ENCODE measurements around the gene HBD. TPM values are rescaled to one million over a fixed set of nuclear protein-coding genes. Genes with fewer than 3 reads are reported as not detected.

HBD gene
- polyA plus RNA-seq, 2 of the 4 experiments (the other 2 are of a cell fraction): not detected

DNA sequence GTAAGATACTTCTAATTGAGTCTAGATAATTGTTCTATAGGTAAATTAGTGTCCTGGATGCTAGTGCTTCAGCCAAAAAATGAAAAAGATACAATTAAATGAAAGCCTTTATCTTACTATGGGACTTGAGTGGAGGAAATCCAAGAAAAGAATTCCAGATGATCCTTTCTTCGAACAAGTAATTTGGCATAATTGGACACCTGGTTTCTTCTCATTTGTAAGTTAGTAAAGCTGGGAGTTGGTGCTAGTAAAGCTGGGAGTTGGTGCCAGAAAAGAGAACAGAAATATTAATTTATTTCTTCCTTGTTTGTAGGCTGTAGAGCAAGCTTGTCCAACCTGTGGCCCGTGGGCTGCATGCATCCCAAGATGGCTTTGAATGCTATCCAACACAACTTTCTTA lies 46.1 kb downstream of the HBD start:
- FAIRE-seq: no peak

More for the DNA sequence above, 46.1 kb downstream of the HBD start:
- CTCF ChIA-PET: interaction anchor here (0.6 kb wide), 1 partner anchor 571 kb away, joined by 4 read pairs; no protein-coding TSS in a partner anchor
- WGBS (ENCODE audit: missing lambda C conversion rate): 0% methylated on average over 2 of the region's 2 CpGs
- no peaks in the 10 kb centered on the region for H3K9me3 ChIP-seq
- no peak overlapping the region for H3K4me2 ChIP-seq
- no peak overlapping the region for H3K4me3 ChIP-seq
- DNase-seq (ENCODE audit: low read depth in 1 of 2, low spot score in 1 of 2) (no peak), ATAC-seq (no peak)
- H3K27ac ChIP-seq: no peak overlapping the region
- POLR2A ChIA-PET: no interaction called here
- H3K4me1 ChIP-seq: no peaks in the 10 kb centered on the region
- TF ChIP-seq MAX (IDR thresholded peaks at IDR 0.05) (no peak), TP53 (CRISPR knock-in tag; IDR thresholded peaks at IDR 0.05) (no peak), RFX5 (IDR thresholded peaks at IDR 0.05) (no peak), EHMT2 (IDR thresholded peaks at IDR 0.05; ENCODE audit: low read depth) (no peak), FOXS1 (CRISPR knock-in tag; IDR thresholded peaks at IDR 0.05) (no peak), BCL3 (IDR thresholded peaks at IDR 0.05) (no peak)
- TF ChIP-seq, protein P1, sequence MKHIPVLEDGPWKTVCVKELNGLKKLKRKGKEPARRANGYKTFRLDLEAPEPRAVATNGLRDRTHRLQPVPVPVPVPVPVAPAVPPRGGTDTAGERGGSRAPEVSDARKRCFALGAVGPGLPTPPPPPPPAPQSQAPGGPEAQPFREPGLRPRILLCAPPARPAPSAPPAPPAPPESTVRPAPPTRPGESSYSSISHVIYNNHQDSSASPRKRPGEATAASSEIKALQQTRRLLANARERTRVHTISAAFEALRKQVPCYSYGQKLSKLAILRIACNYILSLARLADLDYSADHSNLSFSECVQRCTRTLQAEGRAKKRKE (CRISPR knock-in tag; IDR thresholded peaks at IDR 0.05; ENCODE audit: low read depth): no peak

Other genes starting within 250 kb of the HBD start
- gene OR51L1, start 239.6 kb downstream of the HBD start, polyA plus RNA-seq (2011; rRNA removed): not detected in 2 replicates
- not detected in 3 replicates for gene OR51L1, start 239.6 kb downstream of the HBD start, polyA plus RNA-seq (2017; fragmentation: RNase III; extraction: RNeasy Plus Mini Kit Qiagen cat#74134 plus additional on column Dnase treatment)
- not detected in 2 replicates for gene OR52J3, start 188.0 kb downstream of the HBD start, polyA plus RNA-seq (2011; rRNA removed)
- not detected in 3 replicates for gene OR52J3, start 188.0 kb downstream of the HBD start, polyA plus RNA-seq (2017; fragmentation: RNase III; extraction: RNeasy Plus Mini Kit Qiagen cat#74134 plus additional on column Dnase treatment)
- gene OR52E2, start 174.9 kb downstream of the HBD start, polyA plus RNA-seq (2011; rRNA removed): not detected in 2 replicates
- gene OR52E2, start 174.9 kb downstream of the HBD start, polyA plus RNA-seq (2017; fragmentation: RNase III; extraction: RNeasy Plus Mini Kit Qiagen cat#74134 plus additional on column Dnase treatment): not detected in 3 replicates
- not detected in 2 replicates for gene OR52E1, start 164.9 kb downstream of the HBD start, polyA plus RNA-seq (2011; rRNA removed)
- gene OR52E1, start 164.9 kb downstream of the HBD start, polyA plus RNA-seq (2017; fragmentation: RNase III; extraction: RNeasy Plus Mini Kit Qiagen cat#74134 plus additional on column Dnase treatment): not detected in 3 replicates
- gene OR52A5, start 96.1 kb downstream of the HBD start, polyA plus RNA-seq (2011; rRNA removed): not detected in 2 replicates
- gene OR52A5, start 96.1 kb downstream of the HBD start, polyA plus RNA-seq (2017; fragmentation: RNase III; extraction: RNeasy Plus Mini Kit Qiagen cat#74134 plus additional on column Dnase treatment): not detected in 3 replicates
- not detected in 2 replicates for gene OR52A1, start 79.7 kb downstream of the HBD start, polyA plus RNA-seq (2011; rRNA removed)
- not detected in 3 replicates for gene OR52A1, start 79.7 kb downstream of the HBD start, polyA plus RNA-seq (2017; fragmentation: RNase III; extraction: RNeasy Plus Mini Kit Qiagen cat#74134 plus additional on column Dnase treatment)
- gene OR51V1, start 33.8 kb downstream of the HBD start, polyA plus RNA-seq (2011; rRNA removed): not detected in 2 replicates
- not detected in 3 replicates for gene OR51V1, start 33.8 kb downstream of the HBD start, polyA plus RNA-seq (2017; fragmentation: RNase III; extraction: RNeasy Plus Mini Kit Qiagen cat#74134 plus additional on column Dnase treatment)
- 0.30 TPM in 1 of 2 replicates, not detected in the other for gene HBB, start 7.4 kb downstream of the HBD start, polyA plus RNA-seq (2011; rRNA removed)
- not detected in 3 replicates for gene HBB, start 7.4 kb downstream of the HBD start, polyA plus RNA-seq (2017; fragmentation: RNase III; extraction: RNeasy Plus Mini Kit Qiagen cat#74134 plus additional on column Dnase treatment)
- gene HBG1, start 15.4 kb upstream of the HBD start, polyA plus RNA-seq (2011; rRNA removed): not detected in 2 replicates
- not detected in 3 replicates for gene HBG1, start 15.4 kb upstream of the HBD start, polyA plus RNA-seq (2017; fragmentation: RNase III; extraction: RNeasy Plus Mini Kit Qiagen cat#74134 plus additional on column Dnase treatment)
- not detected in 2 replicates for gene HBG2, start 20.3 kb upstream of the HBD start, polyA plus RNA-seq (2011; rRNA removed)
- gene HBG2, start 20.3 kb upstream of the HBD start, polyA plus RNA-seq (2017; fragmentation: RNase III; extraction: RNeasy Plus Mini Kit Qiagen cat#74134 plus additional on column Dnase treatment): not detected in 3 replicates
- gene HBE1, start 35.5 kb upstream of the HBD start, polyA plus RNA-seq (2011; rRNA removed): 0.24 and 0.32 TPM in 2 replicates
- 0.10 TPM in 1 of 3 replicates, not detected in the others for gene HBE1, start 35.5 kb upstream of the HBD start, polyA plus RNA-seq (2017; fragmentation: RNase III; extraction: RNeasy Plus Mini Kit Qiagen cat#74134 plus additional on column Dnase treatment)
- 0.11 TPM in 1 of 2 replicates, not detected in the other for gene OR51B4, start 67.5 kb upstream of the HBD start, polyA plus RNA-seq (2011; rRNA removed)
- gene OR51B4, start 67.5 kb upstream of the HBD start, polyA plus RNA-seq (2017; fragmentation: RNase III; extraction: RNeasy Plus Mini Kit Qiagen cat#74134 plus additional on column Dnase treatment): not detected in 3 replicates
- gene OR51B2, start 89.8 kb upstream of the HBD start, polyA plus RNA-seq (2011; rRNA removed): not detected in 2 replicates
- gene OR51B2, start 89.8 kb upstream of the HBD start, polyA plus RNA-seq (2017; fragmentation: RNase III; extraction: RNeasy Plus Mini Kit Qiagen cat#74134 plus additional on column Dnase treatment): not detected in 3 replicates
- 0.09 and 0.19 TPM in 2 replicates for gene OR51B5, start 109.0 kb upstream of the HBD start, polyA plus RNA-seq (2011; rRNA removed)
- 0.06 to 0.10 TPM in 2 of 3 replicates, not detected in the other for gene OR51B5, start 109.0 kb upstream of the HBD start, polyA plus RNA-seq (2017; fragmentation: RNase III; extraction: RNeasy Plus Mini Kit Qiagen cat#74134 plus additional on column Dnase treatment)
- not detected in 2 replicates for gene OR51B6, start 117.0 kb upstream of the HBD start, polyA plus RNA-seq (2011; rRNA removed)
- gene OR51B6, start 117.0 kb upstream of the HBD start, polyA plus RNA-seq (2017; fragmentation: RNase III; extraction: RNeasy Plus Mini Kit Qiagen cat#74134 plus additional on column Dnase treatment): not detected in 3 replicates
- not detected in 2 replicates for gene OR51M1, start 149.3 kb upstream of the HBD start, polyA plus RNA-seq (2011; rRNA removed)
- not detected in 3 replicates for gene OR51M1, start 149.3 kb upstream of the HBD start, polyA plus RNA-seq (2017; fragmentation: RNase III; extraction: RNeasy Plus Mini Kit Qiagen cat#74134 plus additional on column Dnase treatment)
- gene OR51Q1, start 187.6 kb upstream of the HBD start, polyA plus RNA-seq (2011; rRNA removed): not detected in 2 replicates
- not detected in 3 replicates for gene OR51Q1, start 187.6 kb upstream of the HBD start, polyA plus RNA-seq (2017; fragmentation: RNase III; extraction: RNeasy Plus Mini Kit Qiagen cat#74134 plus additional on column Dnase treatment)
- gene OR51I1, start 207.0 kb upstream of the HBD start, polyA plus RNA-seq (2011; rRNA removed): not detected in 2 replicates
- gene OR51I1, start 207.0 kb upstream of the HBD start, polyA plus RNA-seq (2017; fragmentation: RNase III; extraction: RNeasy Plus Mini Kit Qiagen cat#74134 plus additional on column Dnase treatment): not detected in 3 replicates
- not detected in 2 replicates for gene OR51I2, start 214.8 kb upstream of the HBD start, polyA plus RNA-seq (2011; rRNA removed)
- not detected in 3 replicates for gene OR51I2, start 214.8 kb upstream of the HBD start, polyA plus RNA-seq (2017; fragmentation: RNase III; extraction: RNeasy Plus Mini Kit Qiagen cat#74134 plus additional on column Dnase treatment)

All from A549 (cell line).